SK-N-SH treated with all-trans-retinoic acid at 6 μM for 48 hours (cell line): ENCODE results near the gene UTF1.

ENCODE experiments used
- ATAC-seq: fragments of 200-7000 bp; cut with Tn5 transposase; 3 replicates; pipeline ENCODE4 v1.9.1; 2020; ENCODE audit warnings: mild to moderate bottlenecking, moderate library complexity
- ARNTL ChIP-seq: fragments of 450-650 bp; formaldehyde crosslinking; IDR thresholded peaks from 2 replicates; pipeline ENCODE4 v1.5.0; 2020; ENCODE audit warnings: low read depth, mild to moderate bottlenecking, moderate library complexity, borderline replicate concordance
- BACH2 ChIP-seq: fragments of 250-450 bp; sonication (Bioruptor Pico); IDR thresholded peaks from 2 replicates; pipeline ENCODE4 v1.9.0; 2021; ENCODE audit warnings: mild to moderate bottlenecking, borderline replicate concordance
- CREB5 ChIP-seq: fragments of 250-450 bp; sonication (Bioruptor Pico); IDR thresholded peaks from 2 replicates; pipeline ENCODE4 v1.5.1; 2020; ENCODE audit warnings: low read depth, mild to moderate bottlenecking, moderate library complexity
- CSDC2 ChIP-seq: fragments of 250-450 bp; sonication (Bioruptor Pico); IDR thresholded peaks from 2 replicates; pipeline ENCODE4 v1.5.0; 2020; ENCODE audit warnings: mild to moderate bottlenecking, moderate library complexity
- CSRNP3 ChIP-seq: fragments of 250-450 bp; sonication (Bioruptor Pico); IDR thresholded peaks from 2 replicates; pipeline ENCODE4 v1.5.1; 2021; ENCODE audit warnings: mild to moderate bottlenecking, moderate library complexity
- ESRRG ChIP-seq: fragments of 250-450 bp; sonication (Bioruptor Pico); IDR thresholded peaks from 2 replicates; pipeline ENCODE4 v1.6.1; 2021; ENCODE audit warnings: mild to moderate bottlenecking
- GLIS3 ChIP-seq: fragments of 250-450 bp; sonication (Bioruptor Pico); IDR thresholded peaks from 2 replicates; pipeline ENCODE4 v1.5.0; 2020; ENCODE audit warnings: mild to moderate bottlenecking, moderate library complexity
- ISL1 ChIP-seq: fragments of 250-450 bp; sonication (Bioruptor Pico); IDR thresholded peaks from 2 replicates; pipeline ENCODE4 v2.1.2; 2022; ENCODE audit warnings: mild to moderate bottlenecking, moderate library complexity
- OSR1 ChIP-seq: fragments of 250-450 bp; sonication (Bioruptor Pico); IDR thresholded peaks from 2 replicates; pipeline ENCODE4 v1.8.0; 2022; ENCODE audit warnings: moderate library complexity, mild to moderate bottlenecking, inconsistent platforms
- PATZ1 ChIP-seq: fragments of 250-450 bp; sonication (Bioruptor Pico); IDR thresholded peaks from 2 replicates; pipeline ENCODE4 v1.8.0; 2020; ENCODE audit warnings: mild to moderate bottlenecking, moderate library complexity, borderline replicate concordance
- RARB ChIP-seq: fragments of 250-450 bp; sonication (Bioruptor Pico); IDR thresholded peaks from 2 replicates; pipeline ENCODE4 v1.8.0; 2021; ENCODE audit warnings: mild to moderate bottlenecking, moderate library complexity
- SNAI2 ChIP-seq: fragments of 250-450 bp; sonication (Bioruptor Pico); IDR thresholded peaks from 2 replicates; pipeline ENCODE4 v1.5.0; 2020; ENCODE audit warnings: mild to moderate bottlenecking, moderate library complexity
- TCF4 ChIP-seq: fragments of 250-450 bp; sonication (Bioruptor Pico); IDR thresholded peaks from 2 replicates; pipeline ENCODE4 v1.8.0; 2021; ENCODE audit warnings: mild to moderate bottlenecking, moderate library complexity, borderline replicate concordance
- TOX ChIP-seq: fragments of 250-450 bp; sonication (Bioruptor Pico); IDR thresholded peaks from 2 replicates; pipeline ENCODE4 v1.8.0; 2021; ENCODE audit warnings: mild to moderate bottlenecking, moderate library complexity, borderline replicate concordance
- TSHZ2 ChIP-seq: fragments of 250-450 bp; sonication (Bioruptor Pico); IDR thresholded peaks from 2 replicates; pipeline ENCODE4 v1.5.0; 2020; ENCODE audit warnings: mild to moderate bottlenecking, moderate library complexity
- ZC3H10 ChIP-seq: fragments of 250-450 bp; sonication (Bioruptor Pico); IDR thresholded peaks from 2 replicates; pipeline ENCODE4 v1.5.1; 2021; ENCODE audit warnings: mild to moderate bottlenecking, moderate library complexity
- ZFP3 ChIP-seq: fragments of 250-450 bp; sonication (Bioruptor Pico); IDR thresholded peaks from 2 replicates; pipeline ENCODE4 v1.5.0; 2020; ENCODE audit warnings: mild to moderate bottlenecking, moderate library complexity
- ZFP30 ChIP-seq: fragments of 450-650 bp; formaldehyde crosslinking; IDR thresholded peaks from 2 replicates; pipeline ENCODE4 v1.5.0; 2022; ENCODE audit warnings: mild to moderate bottlenecking, moderate library complexity
- ZNF565 ChIP-seq: fragments of 450-650 bp; formaldehyde crosslinking; conservative IDR thresholded peaks from 2 replicates; pipeline ENCODE4 v1.5.0; 2020; ENCODE audit warnings: low read depth, mild to moderate bottlenecking, moderate library complexity
- ZNF70 ChIP-seq: fragments of 450-650 bp; formaldehyde crosslinking; IDR thresholded peaks from 2 replicates; pipeline ENCODE4 v1.5.0; 2020; ENCODE audit warnings: mild to moderate bottlenecking, moderate library complexity
- ZNF8 ChIP-seq: fragments of 450-650 bp; formaldehyde crosslinking; IDR thresholded peaks from 2 replicates; pipeline ENCODE4 v1.5.0; 2020; ENCODE audit warnings: mild to moderate bottlenecking, moderate library complexity
- TF ChIP-seq, protein P1 (sequence below): fragments of 250-450 bp; sonication (Bioruptor Pico); IDR thresholded peaks from 2 replicates; pipeline ENCODE4 v1.8.0; 2021; ENCODE audit warnings: low read depth, mild to moderate bottlenecking, moderate library complexity, borderline replicate concordance

Gene UTF1

GRCh38 chr10:133267293-133267692 lies 37.3 kb downstream of the UTF1 start:
- no peak for TF ChIP-seq SNAI2 (CRISPR knock-in tag)
- TF ChIP-seq ARNTL (CRISPR knock-in tag), result no peak
- no peak for TF ChIP-seq RARB
- no peak for TF ChIP-seq ZFP30 (CRISPR knock-in tag)
- no peak for TF ChIP-seq CREB5 (CRISPR knock-in tag)
- no peak for TF ChIP-seq ZC3H10 (CRISPR knock-in tag)
- no peak for TF ChIP-seq TCF4 (CRISPR knock-in tag)
- no peak for TF ChIP-seq CSDC2 (CRISPR knock-in tag)
- no peak for TF ChIP-seq BACH2 (CRISPR knock-in tag)
- TF ChIP-seq, all 23 proteins: peak for 0
- ATAC-seq, result no peak

DNA sequence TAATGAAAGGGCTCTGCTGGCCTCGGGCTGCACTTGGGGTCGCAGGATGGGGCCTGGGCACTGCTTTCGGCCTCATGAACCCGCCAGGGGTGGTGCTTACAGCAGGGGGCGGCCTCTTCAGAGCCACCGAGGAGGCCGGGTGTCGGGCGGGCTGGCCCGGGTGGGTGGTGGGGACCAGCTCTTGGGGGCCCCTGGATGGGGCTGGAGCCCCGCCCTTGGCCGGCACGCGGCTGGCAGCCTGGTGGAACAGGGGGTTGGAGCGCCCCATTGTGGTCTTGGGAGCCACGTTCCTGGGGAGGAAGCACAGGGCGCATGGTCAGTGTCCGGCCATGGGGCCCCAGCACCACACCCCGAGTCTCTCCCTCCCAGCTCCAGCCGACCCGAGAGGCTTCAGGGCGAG lies 37.8 kb downstream of the UTF1 start:
- TF ChIP-seq TSHZ2 (CRISPR knock-in tag) (no peak), CSRNP3 (CRISPR knock-in tag) (no peak), OSR1 (CRISPR knock-in tag) (no peak), TCF4 (CRISPR knock-in tag) (no peak), ESRRG (CRISPR knock-in tag) (no peak), ZNF70 (no peak), ZFP3 (CRISPR knock-in tag) (no peak), ARNTL (CRISPR knock-in tag) (no peak), ZNF8 (CRISPR knock-in tag) (no peak)
- ATAC-seq, result no peak

DNA sequence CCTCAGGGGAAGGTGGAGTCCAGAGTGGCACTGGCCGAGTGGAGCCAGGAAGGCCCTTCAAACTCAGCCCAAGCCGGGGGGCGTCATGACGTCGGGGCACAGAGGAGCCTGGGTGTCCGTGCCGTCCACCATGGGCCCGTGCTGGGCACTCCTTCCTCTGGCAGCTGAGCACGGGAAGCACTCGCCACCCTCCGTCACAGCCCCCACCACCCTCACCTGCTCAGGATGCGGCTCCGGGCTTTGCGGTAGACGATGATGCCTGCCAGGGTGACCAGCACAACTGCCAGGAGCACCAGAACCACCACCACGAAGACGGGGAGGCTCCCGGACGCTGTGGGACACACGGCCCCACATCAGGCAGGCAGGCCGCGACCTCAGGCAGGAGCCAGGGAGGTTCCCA lies 38.5 kb downstream of the UTF1 start:
- no peak for ATAC-seq
- no peak for TF ChIP-seq BACH2 (CRISPR knock-in tag)
- TF ChIP-seq ISL1 (CRISPR knock-in tag), result no peak
- TF ChIP-seq ZNF70, result no peak
- no peak for TF ChIP-seq PATZ1 (CRISPR knock-in tag)
- no peak for TF ChIP-seq GLIS3 (CRISPR knock-in tag)
- TF ChIP-seq SNAI2 (CRISPR knock-in tag), result no peak
- TF ChIP-seq, protein P1, sequence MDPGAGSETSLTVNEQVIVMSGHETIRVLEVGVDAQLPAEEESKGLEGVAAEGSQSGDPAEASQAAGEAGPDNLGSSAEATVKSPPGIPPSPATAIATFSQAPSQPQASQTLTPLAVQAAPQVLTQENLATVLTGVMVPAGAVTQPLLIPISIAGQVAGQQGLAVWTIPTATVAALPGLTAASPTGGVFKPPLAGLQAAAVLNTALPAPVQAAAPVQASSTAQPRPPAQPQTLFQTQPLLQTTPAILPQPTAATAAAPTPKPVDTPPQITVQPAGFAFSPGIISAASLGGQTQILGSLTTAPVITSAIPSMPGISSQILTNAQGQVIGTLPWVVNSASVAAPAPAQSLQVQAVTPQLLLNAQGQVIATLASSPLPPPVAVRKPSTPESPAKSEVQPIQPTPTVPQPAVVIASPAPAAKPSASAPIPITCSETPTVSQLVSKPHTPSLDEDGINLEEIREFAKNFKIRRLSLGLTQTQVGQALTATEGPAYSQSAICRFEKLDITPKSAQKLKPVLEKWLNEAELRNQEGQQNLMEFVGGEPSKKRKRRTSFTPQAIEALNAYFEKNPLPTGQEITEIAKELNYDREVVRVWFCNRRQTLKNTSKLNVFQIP (CRISPR knock-in tag), result no peak
- TF ChIP-seq CSRNP3 (CRISPR knock-in tag), result no peak
- no peak for TF ChIP-seq OSR1 (CRISPR knock-in tag)
- no peak for TF ChIP-seq ZNF565
- no peak for TF ChIP-seq TOX (CRISPR knock-in tag)
- TF ChIP-seq ZC3H10 (CRISPR knock-in tag), result no peak
- no peak for TF ChIP-seq ZFP30 (CRISPR knock-in tag)
- TF ChIP-seq CSDC2 (CRISPR knock-in tag), result no peak
